Sigmoid colon (tissue), 4 donors: ENCODE results near the gene SSR1.

ENCODE experiments used
- EP300 ChIP-seq, 4 donors: sonication (generic); formaldehyde crosslinking; IDR thresholded peaks; one replicate each; pipeline ENCODE4 v1.6.1; 2017; ENCODE audit warnings: antibody characterized with exemption in 4 of 4
- POLR2A ChIP-seq, 2 donors: fragments of 450-650 bp; IDR thresholded peaks; one replicate each; pipeline ENCODE4 v1.6.1; 2016; ENCODE audit warnings: antibody characterized with exemption in 2 of 2, mild to moderate bottlenecking in 2 of 2, moderate library complexity in 2 of 2
- TF ChIP-seq, protein P1 (sequence below), 4 experiments: fragments of 450-650 bp in 3 of 4; fragments of 200-600 bp in 1 of 4; IDR thresholded peaks; one replicate each; pipeline ENCODE4 v1.5.1; 2016 to 2019; ENCODE audit warnings: antibody characterized with exemption in 4 of 4, mild to moderate bottlenecking in 3 of 4, moderate library complexity in 2 of 4

DNA sequence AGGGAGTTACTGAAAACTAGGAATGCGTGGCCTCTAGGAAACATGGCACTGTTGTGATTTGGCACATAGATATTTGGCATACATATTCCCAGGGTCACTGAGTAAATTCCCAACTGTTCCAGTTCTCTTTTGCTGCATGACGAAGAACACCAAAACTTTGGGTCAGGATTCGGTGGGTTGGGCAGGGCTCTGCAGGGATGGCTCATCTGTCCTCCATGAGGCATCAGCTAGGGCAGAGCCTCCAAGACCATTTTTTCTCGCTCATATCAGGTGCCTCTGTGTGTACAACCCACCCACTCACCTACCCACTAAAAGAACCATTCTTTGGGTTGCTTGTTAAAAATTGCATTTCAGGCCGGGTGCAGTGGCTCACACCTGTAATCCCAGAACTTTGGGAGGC, 57.1 kb downstream of the SSR1 start:
- TF ChIP-seq, protein P1, sequence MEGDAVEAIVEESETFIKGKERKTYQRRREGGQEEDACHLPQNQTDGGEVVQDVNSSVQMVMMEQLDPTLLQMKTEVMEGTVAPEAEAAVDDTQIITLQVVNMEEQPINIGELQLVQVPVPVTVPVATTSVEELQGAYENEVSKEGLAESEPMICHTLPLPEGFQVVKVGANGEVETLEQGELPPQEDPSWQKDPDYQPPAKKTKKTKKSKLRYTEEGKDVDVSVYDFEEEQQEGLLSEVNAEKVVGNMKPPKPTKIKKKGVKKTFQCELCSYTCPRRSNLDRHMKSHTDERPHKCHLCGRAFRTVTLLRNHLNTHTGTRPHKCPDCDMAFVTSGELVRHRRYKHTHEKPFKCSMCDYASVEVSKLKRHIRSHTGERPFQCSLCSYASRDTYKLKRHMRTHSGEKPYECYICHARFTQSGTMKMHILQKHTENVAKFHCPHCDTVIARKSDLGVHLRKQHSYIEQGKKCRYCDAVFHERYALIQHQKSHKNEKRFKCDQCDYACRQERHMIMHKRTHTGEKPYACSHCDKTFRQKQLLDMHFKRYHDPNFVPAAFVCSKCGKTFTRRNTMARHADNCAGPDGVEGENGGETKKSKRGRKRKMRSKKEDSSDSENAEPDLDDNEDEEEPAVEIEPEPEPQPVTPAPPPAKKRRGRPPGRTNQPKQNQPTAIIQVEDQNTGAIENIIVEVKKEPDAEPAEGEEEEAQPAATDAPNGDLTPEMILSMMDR (IDR thresholded peaks at IDR 0.05), result no peak
- no peak for TF ChIP-seq POLR2A (IDR thresholded peaks at IDR 0.05)
- no peak for TF ChIP-seq EP300 (IDR thresholded peaks at IDR 0.05)
